Endodermal cell (in vitro differentiated cells): ENCODE results near the gene NAA10. TPM values are rescaled to one million over a fixed set of nuclear protein-coding genes. Genes with fewer than 3 reads are reported as not detected.

Experiments
- DNase-seq: peaks from one replicate; pipeline ENCODE4 v3.0.0-alpha.2; 2017
- H3K27ac ChIP-seq: 2 replicates; pipeline ENCODE4 v1.5.1; 2013; ENCODE audit warnings: mild to moderate bottlenecking, low read depth, low read length, moderate library complexity
- H3K27me3 ChIP-seq: 2 replicates; pipeline ENCODE4 v1.6.1; 2013; ENCODE audit warnings: mild to moderate bottlenecking, low read length, moderate library complexity; ENCODE audit not compliant: insufficient read depth, control insufficient read depth, poor library complexity, severe bottlenecking
- H3K36me3 ChIP-seq: 2 replicates; pipeline ENCODE4 v1.7.0; 2013; ENCODE audit warnings: mild to moderate bottlenecking, low read length, moderate library complexity; ENCODE audit not compliant: control insufficient read depth, insufficient read depth
- H3K4me1 ChIP-seq: one replicate; pipeline ENCODE4 v1.7.0; 2013; ENCODE audit warnings: low read length; ENCODE audit not compliant: control insufficient read depth, insufficient read depth
- H3K4me3 ChIP-seq: 2 replicates; pipeline ENCODE4 v1.5.1; 2013; ENCODE audit warnings: mild to moderate bottlenecking, low read length, moderate library complexity
- H3K9ac ChIP-seq: 2 replicates; pipeline ENCODE4 v1.6.1; 2013; ENCODE audit warnings: mild to moderate bottlenecking, low read length, moderate library complexity; ENCODE audit not compliant: poor library complexity, severe bottlenecking; ENCODE audit errors: extremely low read depth
- H3K9me3 ChIP-seq: 2 replicates; pipeline ENCODE4 v1.6.1; 2013; ENCODE audit warnings: mild to moderate bottlenecking, low read length, moderate library complexity; ENCODE audit not compliant: control insufficient read depth
- H3K27ac Mint-ChIP-seq: 2 replicates; pipeline ENCODE4 v1.8.0; 2020; ENCODE audit warnings: mixed read lengths
- H3K27me3 Mint-ChIP-seq: 2 replicates; pipeline ENCODE4 v1.8.0; 2021; ENCODE audit warnings: mild to moderate bottlenecking, mixed read lengths; ENCODE audit not compliant: insufficient read depth
- H3K36me3 Mint-ChIP-seq: 2 replicates; pipeline ENCODE4 v1.8.0; 2020; ENCODE audit warnings: low read depth, mixed read lengths
- H3K4me1 Mint-ChIP-seq: 2 replicates; pipeline ENCODE4 v1.8.0; 2020; ENCODE audit warnings: mixed read lengths
- H3K4me3 Mint-ChIP-seq: 2 replicates; pipeline ENCODE4 v1.8.0; 2020; ENCODE audit warnings: mild to moderate bottlenecking, moderate library complexity, mixed read lengths
- H3K9me3 Mint-ChIP-seq: 2 replicates; pipeline ENCODE4 v1.8.0; 2020; ENCODE audit warnings: mild to moderate bottlenecking, mixed read lengths
- WGBS, 2 experiments: methylation state at CpG; one replicate each; pipeline versions ENCODE4 v1.1.5 to v1.1.7; 2013; ENCODE audit warnings: missing lambda C conversion rate in 2 of 2, mixed read lengths in 1 of 2; ENCODE audit not compliant: insufficient coverage in 1 of 2, insufficient read length in 1 of 2; 5-methylcytosine and 5-hydroxymethylcytosine counted together
- total RNA-seq, 2 donors: library from RNA; stranded (reverse); fragmentation: NEBNext Ultra II Directional in 1 of 2; extraction: Animal tissue kit (Norgen Biotek cat#: 25700) in 1 of 2; gene quantifications; 2 replicates in 1 of 2; 3 replicates in 1 of 2; pipeline ENCODE4 v1.2.1, GENCODE V29; 2021
- TF ChIP-seq, protein P1 (sequence below): fragments of 200-600 bp; sonication (generic); conservative IDR thresholded peaks from 2 replicates; pipeline ENCODE4 v1.5.0; 2021; ENCODE audit warnings: antibody characterized with exemption, mild to moderate bottlenecking

NAA10 gene
- total RNA-seq, 2 donors from 2014 or later = 91.6 to 99.3 TPM

GRCh38 chrX:153882557-153882956 lies 52.3 kb downstream of the NAA10 start:
- DNase-seq = peak; percentile 42
- Mint-ChIP-seq H3K27ac (no peak overlapping the region), H3K9me3 (peaks cover 42% of the 10 kb centered on the region), H3K36me3 (no peaks in the 10 kb centered on the region), H3K4me3 (no peak overlapping the region), H3K27me3 (peaks cover 5% of the 10 kb centered on the region), H3K4me1 (peaks cover 28% of the 10 kb centered on the region)
- Histone ChIP-seq H3K27ac (peak overlapping the region; percentile 77), H3K9ac (no peak overlapping the region), H3K36me3 (no peaks in the 10 kb centered on the region), H3K4me1 (peaks cover 6% of the 10 kb centered on the region), H3K4me3 (no peak overlapping the region), H3K27me3 (peaks cover 17% of the 10 kb centered on the region), H3K9me3 (no peaks in the 10 kb centered on the region)
- WGBS, 2 experiments = 62% methylated on average over 7 of the region's 7 CpGs; no CpG with 5 or more reads in 1 of the 2 experiments
- TF ChIP-seq, protein P1, sequence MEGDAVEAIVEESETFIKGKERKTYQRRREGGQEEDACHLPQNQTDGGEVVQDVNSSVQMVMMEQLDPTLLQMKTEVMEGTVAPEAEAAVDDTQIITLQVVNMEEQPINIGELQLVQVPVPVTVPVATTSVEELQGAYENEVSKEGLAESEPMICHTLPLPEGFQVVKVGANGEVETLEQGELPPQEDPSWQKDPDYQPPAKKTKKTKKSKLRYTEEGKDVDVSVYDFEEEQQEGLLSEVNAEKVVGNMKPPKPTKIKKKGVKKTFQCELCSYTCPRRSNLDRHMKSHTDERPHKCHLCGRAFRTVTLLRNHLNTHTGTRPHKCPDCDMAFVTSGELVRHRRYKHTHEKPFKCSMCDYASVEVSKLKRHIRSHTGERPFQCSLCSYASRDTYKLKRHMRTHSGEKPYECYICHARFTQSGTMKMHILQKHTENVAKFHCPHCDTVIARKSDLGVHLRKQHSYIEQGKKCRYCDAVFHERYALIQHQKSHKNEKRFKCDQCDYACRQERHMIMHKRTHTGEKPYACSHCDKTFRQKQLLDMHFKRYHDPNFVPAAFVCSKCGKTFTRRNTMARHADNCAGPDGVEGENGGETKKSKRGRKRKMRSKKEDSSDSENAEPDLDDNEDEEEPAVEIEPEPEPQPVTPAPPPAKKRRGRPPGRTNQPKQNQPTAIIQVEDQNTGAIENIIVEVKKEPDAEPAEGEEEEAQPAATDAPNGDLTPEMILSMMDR = no peak

DNA sequence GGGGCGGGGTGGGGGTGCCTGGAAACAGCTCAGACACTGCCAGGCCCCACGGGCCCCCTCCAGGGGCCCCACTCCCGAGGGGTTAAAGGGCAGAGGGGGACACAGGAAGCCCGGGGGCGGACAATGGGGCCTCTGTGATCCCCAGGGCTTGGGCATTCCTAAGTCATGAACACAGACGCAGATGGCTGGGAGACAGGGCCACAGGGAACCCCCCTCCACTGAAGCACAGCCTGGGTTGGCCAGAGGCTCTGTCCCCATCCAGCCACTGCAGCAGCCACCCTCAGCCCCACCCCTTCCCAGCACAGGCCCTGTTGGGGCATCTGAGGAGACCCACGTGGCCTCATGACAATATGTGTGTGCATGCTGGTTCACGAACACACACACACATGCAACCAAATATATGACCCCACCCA lies 52.7 kb downstream of the NAA10 start:
- peak; percentile 47 for DNase-seq
- peaks cover 30% of the 10 kb centered on the region for H3K4me1 Mint-ChIP-seq
- WGBS, 2 experiments = 80% methylated on average over 8 of the region's 8 CpGs; no CpG with 5 or more reads in 1 of the 2 experiments
- Histone ChIP-seq H3K36me3 (no peaks in the 10 kb centered on the region), H3K4me1 (peaks cover 6% of the 10 kb centered on the region), H3K9me3 (no peaks in the 10 kb centered on the region), H3K9ac (no peak overlapping the region), H3K27me3 (peaks cover 12% of the 10 kb centered on the region), H3K27ac (peak overlapping the region; percentile 77), H3K4me3 (no peak overlapping the region)
- H3K27me3 Mint-ChIP-seq = peaks cover under 1% of the 10 kb centered on the region
- no peak overlapping the region for H3K4me3 Mint-ChIP-seq
- peaks cover 42% of the 10 kb centered on the region for H3K9me3 Mint-ChIP-seq
- TF ChIP-seq, protein P1 = no peak
- no peak overlapping the region for H3K27ac Mint-ChIP-seq
- H3K36me3 Mint-ChIP-seq = no peaks in the 10 kb centered on the region

DNA sequence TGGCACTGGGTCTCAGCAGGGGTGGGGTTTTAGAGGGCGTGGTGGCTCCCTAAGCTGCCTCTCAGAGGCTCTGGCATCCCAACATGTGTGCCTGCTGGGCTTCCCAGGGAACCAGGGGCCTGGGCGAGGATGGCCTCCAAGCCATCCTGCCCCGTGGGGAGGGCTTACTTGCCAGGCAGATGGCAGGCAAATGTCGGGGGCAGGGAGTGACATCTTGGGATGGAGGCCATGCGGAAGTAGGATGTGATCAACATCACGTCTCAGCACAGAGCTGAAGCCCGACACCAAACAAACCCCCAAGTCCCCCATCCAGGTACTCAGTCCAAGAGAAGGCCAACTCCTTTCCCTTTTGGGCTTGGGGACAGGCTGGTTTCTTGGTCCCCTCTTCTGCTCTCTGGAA lies 53.6 kb downstream of the NAA10 start:
- Mint-ChIP-seq H3K4me1 (peaks cover 30% of the 10 kb centered on the region), H3K27me3 (no peaks in the 10 kb centered on the region), H3K27ac (no peak overlapping the region), H3K4me3 (no peak overlapping the region), H3K9me3 (peaks cover 43% of the 10 kb centered on the region), H3K36me3 (no peaks in the 10 kb centered on the region)
- peak; percentile 30 for DNase-seq
- Histone ChIP-seq H3K4me1 (peaks cover 6% of the 10 kb centered on the region), H3K27me3 (peaks cover 4% of the 10 kb centered on the region), H3K4me3 (no peak overlapping the region), H3K9me3 (no peaks in the 10 kb centered on the region), H3K36me3 (no peaks in the 10 kb centered on the region), H3K27ac (peak overlapping the region; percentile 68), H3K9ac (no peak overlapping the region)
- 83 to 88% methylated on average over 1 to 7 of the region's 7 CpGs for WGBS, 2 experiments
- TF ChIP-seq, protein P1 = no peak
